Motor neuron (in vitro differentiated cells): ENCODE measurements around the gene IP6K3. TPM values are rescaled to one million over a fixed set of nuclear protein-coding genes. Genes with fewer than 3 reads are reported as not detected.

Experiments
- ATAC-seq, 8 experiments: fragments of 200-7000 bp; cut with Tn5 transposase; replicated peaks in 6 of 8; 2 replicates each; pipeline ENCODE4 v1.8.0; 2021; ENCODE audit warnings: mild to moderate bottlenecking in 8 of 8, moderate library complexity in 8 of 8
- H3K27ac ChIP-seq, 2 donors: fragments of 250-450 bp; sonication (Bioruptor Pico); 2 replicates each; pipeline ENCODE4 v1.9.0; 2021; ENCODE audit warnings: antibody characterized with exemption in 2 of 2, mild to moderate bottlenecking in 2 of 2, moderate library complexity in 1 of 2
- H3K4me1 ChIP-seq, 2 donors: fragments of 250-450 bp; sonication (Bioruptor Pico); replicated peaks in 1 of 2; 2 replicates each; pipeline ENCODE4 v1.6.1; 2021; ENCODE audit warnings: antibody characterized with exemption in 2 of 2, mild to moderate bottlenecking in 2 of 2, moderate library complexity in 1 of 2
- H3K4me3 ChIP-seq, 5 donors: fragments of 250-450 bp; sonication (Bioruptor Pico); 2 replicates each; pipeline ENCODE4 v1.9.0; 2021; ENCODE audit warnings: antibody characterized with exemption in 5 of 5, mild to moderate bottlenecking in 5 of 5, moderate library complexity in 4 of 5
- WGBS, 10 experiments: fragments of 450-650 bp; shearing (Covaris generic); methylation state at CpG; one replicate each; pipeline ENCODE4 v1.0.0; 2022; 5-methylcytosine and 5-hydroxymethylcytosine counted together
- in situ Hi-C, 9 experiments: fragments of 400-800 bp; cut with MboI; loops; one replicate each; pipeline ENCODE4 v1.15.0; 2021; ENCODE audit warnings: low sequenced_read_pairs in 9 of 9, low pct_unique_long_range_greater_than_20kb in 2 of 9; ENCODE audit not compliant: unreplicated experiment in 9 of 9
- total RNA-seq, 8 experiments: library from RNA; unstranded; fragments of 300-600 nt; gene quantifications; 2 replicates each; pipeline versions ENCODE4 v1.2.3 to v1.2.4, GENCODE V29; 2022

Gene IP6K3
- total RNA-seq, 8 experiments from 2014 or later = 0.11 to 3.7 (median 0.63) TPM

DNA sequence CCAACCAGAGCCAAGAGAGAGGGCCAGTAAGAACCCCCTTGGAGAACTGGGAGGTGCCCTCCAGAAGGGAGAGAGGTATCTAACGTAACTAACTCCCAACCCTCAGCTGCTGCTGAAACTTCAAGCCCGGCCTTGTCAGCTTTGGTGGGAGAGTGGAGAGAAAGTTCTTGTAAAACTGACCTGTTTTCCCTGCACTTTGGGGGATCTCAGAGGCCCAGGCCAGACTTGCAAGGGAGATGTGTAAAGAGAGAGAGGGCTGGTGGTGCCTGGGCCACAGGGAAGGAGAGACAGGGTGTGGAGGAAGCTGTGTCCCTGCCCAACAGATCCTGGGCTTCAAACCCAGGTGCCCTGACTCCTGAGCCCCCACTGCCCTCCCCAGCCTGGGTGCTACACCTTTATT, 17.3 kb upstream of the IP6K3 start:
- in situ Hi-C loops = loop anchor here in 7 of 9 experiments (10.0 to 25.0 kb wide), 3 partner anchors 373 to 398 kb away; partner anchors contain the start of gene GRM4 (in 3 of the 7)
- Histone ChIP-seq H3K27ac (no peak overlapping the region), H3K4me1 (peaks cover 13 to 15% of the 10 kb centered on the region in 2 donors), H3K4me3 (no peak overlapping the region)
- WGBS, 10 experiments = 80 to 100% methylated on average over 1 of the region's 2 CpGs; no CpG with 5 or more reads in 8 of the 10 experiments
- ATAC-seq = no peak

- Histone ChIP-seq H3K4me1 (peaks cover 8 to 15% of the 10 kb centered on the region in 2 donors), H3K4me3 (no peak overlapping the region), H3K27ac (no peak overlapping the region)
- in situ Hi-C loops = loop anchor here in 7 of 9 experiments (10.0 to 25.0 kb wide), 3 partner anchors 374 to 399 kb away; partner anchors contain the start of gene GRM4 (in 3 of the 7)
- 70 to 100% (median 90%) methylated on average over 1 to 5 of the region's 6 CpGs; no CpG with 5 or more reads in 4 of the 10 experiments for WGBS, 10 experiments
- no peak for ATAC-seq
These were observed 16.8 kb upstream of the IP6K3 start for GRCh38 chr6:33763483-33763882.

DNA sequence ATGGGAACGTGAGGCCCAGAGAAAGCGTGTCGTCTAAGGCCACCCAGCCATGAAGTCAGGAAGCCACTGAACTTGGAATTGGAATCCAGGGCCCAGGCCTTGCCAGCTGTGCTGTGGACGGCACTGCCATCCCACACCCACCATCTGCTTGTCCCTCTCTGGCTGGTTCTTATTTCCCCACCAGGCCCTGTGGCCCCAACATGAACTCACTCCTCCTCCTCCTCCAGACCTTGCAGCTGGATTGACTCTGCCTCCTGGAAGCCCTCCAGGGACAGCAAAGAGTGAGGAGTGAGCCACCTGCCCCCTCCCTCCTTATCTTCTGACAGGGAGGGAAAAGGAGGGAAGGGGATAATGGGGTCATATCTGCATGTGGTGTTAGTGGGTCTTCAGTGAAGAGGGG, 16.0 kb upstream of the IP6K3 start:
- WGBS, 10 experiments = 40 to 91% (median 90%) methylated on average over 2 to 4 of the region's 4 CpGs; no CpG with 5 or more reads in 6 of the 10 experiments
- no peak overlapping the region for H3K4me3 ChIP-seq
- no peak for ATAC-seq
- peaks cover 6 to 15% of the 10 kb centered on the region in 2 donors for H3K4me1 ChIP-seq
- in situ Hi-C loops = loop anchor here in 7 of 9 experiments (10.0 to 25.0 kb wide), 3 partner anchors 375 to 400 kb away; partner anchors contain the start of gene GRM4 (in 3 of the 7)
- no peak overlapping the region for H3K27ac ChIP-seq

- 0 to 80% (median 60%) methylated on average over 1 to 3 of the region's 7 CpGs; no CpG with 5 or more reads in 4 of the 10 experiments for WGBS, 10 experiments
- in situ Hi-C loops = loop anchor here in 7 of 9 experiments (10.0 to 25.0 kb wide), 3 partner anchors 375 to 400 kb away; partner anchors contain the start of gene GRM4 (in 3 of the 7)
- H3K4me3 ChIP-seq = no peak overlapping the region
- H3K27ac ChIP-seq = peak overlapping the region in 1 of 2 donors; percentile 38
- ATAC-seq = peak; percentile 59 to 90 (median 68)
- peaks cover 6 to 15% of the 10 kb centered on the region in 2 donors for H3K4me1 ChIP-seq
These were observed 15.4 kb upstream of the IP6K3 start for GRCh38 chr6:33761922-33762629.

GRCh38 chr6:33761581-33761921, 14.8 kb upstream of the IP6K3 start:
- no peak overlapping the region for H3K4me3 ChIP-seq
- in situ Hi-C loops = loop anchor here in 7 of 9 experiments (10.0 to 25.0 kb wide), 3 partner anchors 376 to 401 kb away; partner anchors contain the start of gene GRM4 (in 3 of the 7)
- 60 to 70% methylated on average over 1 to 2 of the region's 2 CpGs; no CpG with 5 or more reads in 8 of the 10 experiments for WGBS, 10 experiments
- ATAC-seq = peak in 7 of 8 experiments; percentile 5 to 41 (median 20)
- peaks cover 6 to 15% of the 10 kb centered on the region in 2 donors for H3K4me1 ChIP-seq
- no peak overlapping the region for H3K27ac ChIP-seq

GRCh38 chr6:33759887-33760629, 13.4 kb upstream of the IP6K3 start:
- 69 to 100% (median 92%) methylated on average over 1 to 9 of the region's 9 CpGs; no CpG with 5 or more reads in 3 of the 10 experiments for WGBS, 10 experiments
- no peak overlapping the region for H3K27ac ChIP-seq
- in situ Hi-C loops = loop anchor here in 7 of 9 experiments (10.0 to 25.0 kb wide), 3 partner anchors 377 to 402 kb away; partner anchors contain the start of gene GRM4 (in 3 of the 7)
- no peak overlapping the region for H3K4me3 ChIP-seq
- peaks cover 14 to 21% of the 10 kb centered on the region in 2 donors for H3K4me1 ChIP-seq
- no peak for ATAC-seq

DNA sequence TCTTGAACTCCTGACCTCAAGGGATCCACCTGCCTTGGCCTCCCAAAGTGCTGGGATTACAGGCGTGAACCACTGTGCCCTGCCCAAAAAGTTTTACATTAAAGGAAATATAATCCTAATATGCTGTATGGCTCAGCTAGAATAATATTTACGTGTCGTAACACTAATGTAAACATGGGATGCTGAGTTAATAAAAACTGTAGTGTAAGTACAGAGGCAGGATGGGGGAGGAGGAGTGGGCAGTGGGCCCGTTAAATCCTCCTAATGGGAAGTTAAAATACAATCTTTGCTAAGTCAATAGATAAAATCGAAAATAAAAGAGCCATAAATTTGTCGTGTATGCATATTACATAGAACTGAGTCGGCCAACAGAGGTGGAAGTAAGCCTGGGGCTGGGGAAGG, 12.1 kb upstream of the IP6K3 start:
- 0 to 86% (median 67%) methylated on average over 2 to 7 of the region's 7 CpGs for WGBS, 10 experiments
- Histone ChIP-seq H3K4me1 (peaks cover 27% of the 10 kb centered on the region in 2 donors), H3K4me3 (no peak overlapping the region), H3K27ac (no peak overlapping the region)
- in situ Hi-C loops = loop anchor here in 5 of 9 experiments (25.0 kb wide), 2 partner anchors 378 to 403 kb away; partner anchors contain the start of gene GRM4 (in 3 of the 5)
- ATAC-seq = peak in 1 of 8 experiments; percentile 66

DNA sequence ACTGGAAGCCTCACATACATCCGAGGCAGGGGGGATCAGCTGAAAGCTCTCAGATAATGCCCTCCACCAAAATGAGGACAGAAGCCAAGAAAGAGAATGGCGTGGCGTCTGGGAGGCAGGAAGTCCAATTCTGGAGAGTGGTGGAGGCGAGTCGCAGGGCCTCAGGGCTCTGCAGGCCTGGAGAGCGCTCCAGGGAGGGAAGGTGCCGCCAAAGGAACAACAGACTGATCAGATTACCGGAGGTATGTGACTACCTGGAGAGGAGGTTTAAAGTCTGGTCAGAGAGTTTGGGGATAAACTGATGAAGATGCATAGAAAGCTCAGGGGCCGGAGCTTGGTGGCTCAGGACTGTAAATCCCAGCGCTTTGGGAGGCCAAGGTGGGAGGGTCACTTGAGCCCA, 11.2 kb upstream of the IP6K3 start:
- H3K4me3 ChIP-seq = no peak overlapping the region
- no peak for ATAC-seq
- H3K27ac ChIP-seq = no peak overlapping the region
- in situ Hi-C loops = loop anchor here in 5 of 9 experiments (25.0 kb wide), 2 partner anchors 379 to 404 kb away; partner anchors contain the start of gene GRM4 (in 3 of the 5)
- peaks cover 27% of the 10 kb centered on the region in 2 donors for H3K4me1 ChIP-seq
- 42 to 90% (median 80%) methylated on average over 2 to 7 of the region's 10 CpGs; no CpG with 5 or more reads in 1 of the 10 experiments for WGBS, 10 experiments

DNA sequence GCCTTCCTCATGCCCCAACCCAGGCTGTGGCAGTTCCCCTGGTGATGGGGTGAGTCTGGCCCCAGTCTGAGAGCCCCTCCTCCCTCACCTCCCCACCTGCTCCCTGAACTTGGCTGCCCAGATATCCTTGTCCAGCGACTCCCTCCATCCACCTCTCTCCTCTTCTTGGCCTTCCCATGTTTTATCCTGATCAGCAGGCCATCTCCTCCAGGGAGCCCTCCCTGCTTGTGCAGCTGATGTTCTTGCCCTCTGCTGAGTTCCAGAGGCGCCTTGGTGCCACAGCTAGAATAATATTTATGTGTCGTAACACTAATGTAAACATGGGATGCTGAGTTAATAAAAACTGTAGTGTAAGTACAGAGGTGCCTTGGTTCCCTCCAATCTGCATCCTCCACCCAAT, 10.4 kb upstream of the IP6K3 start:
- in situ Hi-C loops = loop anchor here in 5 of 9 experiments (25.0 kb wide), 2 partner anchors 380 to 405 kb away; partner anchors contain the start of gene GRM4 (in 3 of the 5)
- WGBS, 10 experiments = 72 to 90% (median 85%) methylated on average over 1 to 3 of the region's 3 CpGs; no CpG with 5 or more reads in 6 of the 10 experiments
- no peak for ATAC-seq
- H3K4me1 ChIP-seq = peaks cover 28 to 29% of the 10 kb centered on the region in 2 donors
- no peak overlapping the region for H3K27ac ChIP-seq
- H3K4me3 ChIP-seq = no peak overlapping the region

GRCh38 chr6:33756211-33756954, 9.7 kb upstream of the IP6K3 start:
- ATAC-seq = no peak
- Histone ChIP-seq H3K4me3 (no peak overlapping the region), H3K27ac (no peak overlapping the region), H3K4me1 (peaks cover 28 to 31% of the 10 kb centered on the region in 2 donors)
- in situ Hi-C loops = loop anchor here in 5 of 9 experiments (25.0 kb wide), 2 partner anchors 381 to 406 kb away; partner anchors contain the start of gene GRM4 (in 3 of the 5)
- 69 to 100% (median 87%) methylated on average over 3 to 11 of the region's 12 CpGs; no CpG with 5 or more reads in 1 of the 10 experiments for WGBS, 10 experiments

- in situ Hi-C loops = loop anchor here in 5 of 9 experiments (25.0 kb wide), 2 partner anchors 382 to 407 kb away; partner anchors contain the start of gene GRM4 (in 3 of the 5)
- H3K4me3 ChIP-seq = no peak overlapping the region
These were observed 8.6 kb upstream of the IP6K3 start for GRCh38 chr6:33755070-33755869.

More at GRCh38 chr6:33755070-33755869, 8.6 kb upstream of the IP6K3 start:
- Histone ChIP-seq H3K4me1 (peaks cover 30 to 35% of the 10 kb centered on the region in 2 donors), H3K27ac (no peak overlapping the region)
- WGBS, 10 experiments = 56 to 100% (median 72%) methylated on average over 1 to 10 of the region's 13 CpGs; no CpG with 5 or more reads in 5 of the 10 experiments
- ATAC-seq = peak in 4 of 8 experiments; percentile 54 to 74 (median 66)
